ENCODE results near the gene PARP3.
"Not testable (repeated sequence)": the region's sequence is repeated elsewhere in the genome, so short reads cannot be mapped to it uniquely, and the experiment has no call there.

Gene PARP3

DNA sequence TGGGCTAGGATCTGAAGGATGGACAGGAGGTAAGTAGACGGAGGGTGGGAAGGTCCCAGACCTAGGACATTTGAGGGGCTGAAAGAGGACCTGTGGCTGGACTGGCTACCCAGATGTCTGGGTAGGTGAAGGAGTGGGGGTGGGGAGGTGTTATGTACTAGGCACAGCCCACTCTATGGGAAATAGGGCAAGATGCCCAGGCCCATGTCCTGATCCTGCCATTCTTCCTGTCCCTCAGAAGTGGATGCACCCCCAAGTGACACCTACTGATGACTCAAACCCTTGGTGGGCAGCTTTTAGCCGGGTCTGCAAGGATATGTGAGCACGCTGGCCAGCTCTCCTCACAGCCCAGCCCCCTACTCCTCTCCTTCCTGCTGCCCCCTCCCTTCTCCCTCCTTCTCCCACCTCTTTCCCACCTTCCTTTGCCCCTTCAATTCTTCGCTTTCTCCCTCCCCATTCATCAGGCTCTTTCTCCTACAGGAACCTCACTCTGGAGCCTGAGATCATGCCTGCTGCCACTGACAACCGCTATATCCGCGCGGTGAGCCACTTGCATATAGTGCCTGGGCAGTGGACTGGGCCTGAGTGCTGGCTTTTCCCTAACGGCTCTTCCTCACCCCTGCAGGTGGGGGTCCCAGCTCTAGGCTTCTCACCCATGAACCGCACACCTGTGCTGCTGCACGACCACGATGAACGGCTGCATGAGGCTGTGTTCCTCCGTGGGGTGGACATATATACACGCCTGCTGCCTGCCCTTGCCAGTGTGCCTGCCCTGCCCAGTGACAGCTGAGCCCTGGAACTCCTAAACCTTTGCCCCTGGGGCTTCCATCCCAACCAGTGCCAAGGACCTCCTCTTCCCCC lies 46.4 kb downstream of the PARP3 start:
- no peak for DNase-seq

- DNase-seq = not testable (repeated sequence)
These were observed 48.4 kb downstream of the PARP3 start for GRCh38 chr3:51990501-51990971.

DNA sequence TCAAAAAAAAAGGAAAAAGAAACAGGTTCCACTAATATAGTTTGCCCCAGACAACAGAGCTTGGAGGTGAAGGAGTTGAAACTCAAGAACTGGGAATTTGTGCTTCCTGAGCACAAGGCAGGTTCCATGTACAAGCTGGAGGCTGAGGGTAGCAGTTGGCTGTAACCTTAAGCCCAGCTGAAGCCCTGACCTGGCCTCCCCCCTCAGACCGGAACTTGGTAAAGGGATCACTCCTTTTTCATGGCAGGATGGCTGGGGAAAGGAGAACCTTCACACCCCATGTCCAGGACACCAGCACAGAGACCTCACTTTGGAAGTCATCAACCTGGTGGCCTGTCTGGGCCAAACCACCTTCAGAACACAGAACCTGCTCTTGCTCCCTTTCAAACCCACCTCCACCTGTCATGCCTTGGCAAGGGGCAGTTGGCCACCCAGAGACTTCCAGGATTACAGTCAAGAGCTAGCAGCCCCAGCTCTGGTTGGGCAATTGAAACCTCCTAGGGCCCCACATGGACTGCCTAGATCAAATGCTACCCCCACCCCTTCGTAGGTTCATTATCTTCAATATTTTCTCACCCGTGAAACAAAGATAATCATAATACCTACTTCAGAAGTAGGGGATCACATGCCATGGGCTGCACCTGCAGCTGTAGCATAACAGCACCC lies 50.0 kb downstream of the PARP3 start:
- DNase-seq = no peak

GRCh38 chr3:51993657-51994056 lies 51.5 kb downstream of the PARP3 start:
- DNase-seq = not testable (repeated sequence)

DNA sequence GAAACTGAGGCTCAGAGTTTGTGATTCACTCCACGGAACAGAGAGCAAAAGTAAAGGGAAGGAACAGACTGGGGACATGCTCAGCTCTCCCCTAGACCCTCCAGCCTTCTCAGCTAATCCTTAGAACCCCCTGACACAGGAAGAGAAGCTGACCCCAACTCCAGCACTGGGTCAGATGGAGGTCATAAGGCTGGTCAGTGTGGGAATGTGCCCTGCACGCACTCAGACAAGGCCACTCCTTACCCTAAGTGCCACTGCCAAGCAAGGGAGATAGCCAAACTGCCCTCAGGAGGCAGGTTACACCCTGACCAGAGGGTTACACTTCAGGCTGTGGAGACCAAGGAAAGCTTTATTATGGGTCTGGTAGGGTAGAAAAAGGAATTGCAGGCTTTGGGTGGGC lies 52.4 kb downstream of the PARP3 start:
- no peak for DNase-seq

DNA sequence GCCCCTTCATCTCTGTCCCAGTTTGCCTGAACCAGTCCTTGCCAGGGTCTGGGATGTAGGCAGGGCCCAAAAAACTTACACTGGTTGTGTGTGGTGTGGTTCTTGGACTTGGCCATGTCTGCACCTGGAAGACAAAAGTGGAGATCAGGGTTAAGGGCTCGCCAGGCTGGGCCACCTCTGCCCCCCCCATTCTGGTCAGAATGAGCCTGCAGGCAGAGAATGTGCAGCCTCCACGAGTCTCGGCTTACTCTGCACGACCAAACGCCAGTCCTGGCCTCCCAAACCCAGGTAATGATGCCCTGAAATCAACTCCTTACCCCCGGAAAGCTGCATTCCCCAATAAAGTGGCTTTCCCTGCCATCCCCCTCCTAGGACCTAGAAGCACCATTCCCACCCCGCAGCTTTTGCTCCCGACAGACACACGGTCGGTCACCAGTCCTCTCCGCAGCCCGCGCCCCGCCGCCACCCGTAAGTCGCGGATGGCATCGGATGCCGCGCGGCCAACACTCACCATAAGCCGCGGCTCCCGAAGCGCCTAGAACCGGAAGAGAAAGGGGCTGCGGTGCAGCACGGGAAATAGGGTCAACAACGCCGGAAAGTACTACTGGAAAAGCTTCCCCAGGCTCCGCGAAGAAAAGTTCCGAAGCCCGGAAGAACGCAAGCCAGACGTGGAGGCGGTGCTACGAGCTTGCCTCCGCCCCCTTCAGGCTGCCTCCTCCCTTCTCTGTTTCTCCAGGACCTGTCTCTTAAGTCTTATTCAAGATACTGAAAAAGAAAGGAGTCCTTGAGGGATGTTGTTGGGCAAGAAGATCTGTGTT lies 53.4 kb downstream of the PARP3 start, which contains the start of gene RPL29:
Gene RPL29 (minus strand): TSS at position 550 of the 818 bp plus-strand sequence. CDS start 434 bp downstream, at position 116.
- DNase-seq = peak; percentile 76 to 83

DNA sequence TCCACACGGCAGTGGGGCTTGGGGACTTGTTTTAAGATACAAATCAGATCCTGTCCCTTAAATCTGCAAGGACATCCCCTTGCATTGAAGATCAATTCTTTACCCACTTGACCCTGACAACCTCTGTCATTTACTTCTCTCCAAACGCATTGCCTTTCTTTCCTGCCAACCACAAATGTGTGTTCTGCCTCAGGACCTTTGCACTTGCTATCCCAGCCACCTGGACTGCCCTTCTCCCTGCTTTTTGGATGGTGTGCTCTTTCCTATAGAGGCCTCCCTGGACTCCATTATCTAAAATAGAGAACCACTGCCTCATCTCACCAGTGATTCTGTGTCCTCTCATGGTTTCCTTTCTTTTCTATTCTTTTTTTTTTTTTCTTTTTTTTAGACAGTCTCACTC lies 55.0 kb downstream of the PARP3 start:
- no peak for DNase-seq

DNA sequence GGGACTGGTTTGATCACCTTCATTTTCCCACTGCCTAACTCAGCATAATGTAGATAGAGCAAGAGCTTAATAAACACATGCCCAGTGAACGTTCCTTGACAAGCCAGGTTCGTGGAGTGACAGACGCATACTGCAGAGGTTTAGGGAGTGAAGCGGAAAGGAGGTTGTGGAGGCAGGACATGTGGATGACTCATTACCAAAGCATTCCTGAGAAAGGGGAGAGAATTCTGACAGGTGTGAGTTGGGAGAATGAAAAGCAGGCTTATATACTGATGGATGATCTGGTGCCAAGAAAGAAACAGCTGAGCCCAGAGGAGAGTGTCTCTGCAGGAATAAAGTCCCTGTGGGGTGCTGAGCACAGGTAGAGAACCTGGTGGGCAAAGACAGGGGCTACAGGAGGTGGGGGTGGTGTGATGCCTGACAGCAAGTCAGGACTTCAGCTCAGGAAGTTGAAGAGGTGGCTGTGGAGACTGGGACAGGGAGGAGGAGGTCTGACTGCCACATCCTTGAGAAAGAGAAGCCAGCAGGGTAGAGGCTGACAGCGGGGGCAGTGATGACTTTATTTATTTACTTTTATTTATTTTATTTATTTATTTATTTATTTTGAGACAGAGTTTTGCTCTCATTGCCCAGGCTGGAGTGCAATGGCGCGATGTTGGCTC lies 55.9 kb downstream of the PARP3 start:
- no peak for DNase-seq

Data from NCI-H1930 (cell line).